Upper lobe of left lung (tissue), 6 donors: Measurements from ENCODE around the gene S100A13. TPM values are rescaled to one million over a fixed set of nuclear protein-coding genes. Genes with fewer than 3 reads are reported as not detected.
"Not testable (repeated sequence)": the region's sequence is repeated elsewhere in the genome, so short reads cannot be mapped to it uniquely, and the experiment has no call there.

Source experiments
- ATAC-seq, 2 donors: fragments of 200-7000 bp; cut with Tn5 transposase; one replicate each; pipeline ENCODE4 v1.9.1; 2022; ENCODE audit warnings: mild to moderate bottlenecking in 2 of 2, moderate library complexity in 2 of 2; ENCODE audit not compliant: low FRiP score in 2 of 2
- DNase-seq, 2 donors: peaks; one replicate each; pipeline ENCODE4 v3.0.0-alpha.2; 2019 to 2020
- H3K27ac ChIP-seq, 4 donors: fragments of 200-600 bp; sonication (generic); one replicate each; pipeline ENCODE4 v1.5.1; 2016 to 2019
- H3K27me3 ChIP-seq, 4 donors: fragments of 200-600 bp; sonication (generic); one replicate each; pipeline ENCODE4 v1.5.1; 2017 to 2019
- H3K36me3 ChIP-seq, 4 donors: fragments of 200-600 bp; sonication (generic); one replicate each; pipeline ENCODE4 v1.5.1; 2016 to 2019
- H3K4me1 ChIP-seq, 4 donors: fragments of 200-600 bp; sonication (generic); one replicate each; pipeline ENCODE4 v1.5.1; 2018 to 2019
- H3K4me3 ChIP-seq, 4 donors: fragments of 200-600 bp; sonication (generic); one replicate each; pipeline ENCODE4 v1.5.1; 2017 to 2019; ENCODE audit warnings: mild to moderate bottlenecking in 2 of 4, moderate library complexity in 1 of 4
- H3K9me3 ChIP-seq, 4 donors: fragments of 200-600 bp; sonication (generic); one replicate each; pipeline ENCODE4 v1.5.1; 2018 to 2019
- CTCF ChIP-seq, 6 experiments: fragments of 450-650 bp in 4 of 6; fragments of 200-600 bp in 2 of 6; sonication (generic) in 2 of 6; IDR thresholded peaks; one replicate each; pipeline ENCODE4 v1.5.1; 2016 to 2019; ENCODE audit warnings: antibody characterized with exemption in 6 of 6
- EP300 ChIP-seq, 4 donors: sonication (generic); formaldehyde crosslinking; IDR thresholded peaks; one replicate each; pipeline ENCODE4 v1.5.1; 2017; ENCODE audit warnings: antibody characterized with exemption in 4 of 4, control low read depth in 2 of 4
- POLR2A ChIP-seq, 4 donors: fragments of 450-650 bp; IDR thresholded peaks; one replicate each; pipeline ENCODE4 v1.5.1; 2016 to 2017; ENCODE audit warnings: antibody characterized with exemption in 4 of 4, mild to moderate bottlenecking in 2 of 4
- POLR2AphosphoS5 ChIP-seq, 2 donors: sonication (generic); formaldehyde crosslinking; IDR thresholded peaks; one replicate each; pipeline ENCODE4 v1.5.1; 2017; ENCODE audit warnings: antibody characterized with exemption in 2 of 2
- WGBS, 2 donors: methylation state at CpG; one replicate each; pipeline ENCODE4 v1.1.5; 2017 to 2018; 5-methylcytosine and 5-hydroxymethylcytosine counted together
- total RNA-seq, 6 donors: library from RNA; depleted of rRNA in 4 of 6; stranded (reverse); fragments of >200 nt in 4 of 6; gene quantifications; one replicate each; pipeline versions ENCODE4 v1.1.0 to v1.2.1, GENCODE V29; 2016 to 2021
- donor health status: DM: no; HTN: no; CAD: no; lungs with moderate emphysema.
- donor health status: DM: no; HTN: yes; CAD: no; lungs with severe emphysema.

S100A13 gene
- total RNA-seq, 6 donors from 2014 or later = 72.8 to 132 (median 86.3) TPM

- Histone ChIP-seq H3K4me3 (no peak overlapping the region), H3K27me3 (no peaks in the 10 kb centered on the region), H3K36me3 (no peaks in the 10 kb centered on the region), H3K4me1 (peaks cover 0 to 6% (median 3%) of the 10 kb centered on the region in 4 donors), H3K27ac (no peak overlapping the region), H3K9me3 (no peaks in the 10 kb centered on the region)
- no peak for DNase-seq
- TF ChIP-seq CTCF (IDR thresholded peaks at IDR 0.05) (no peak), EP300 (IDR thresholded peaks at IDR 0.05) (no peak), POLR2AphosphoS5 (IDR thresholded peaks at IDR 0.05) (no peak), POLR2A (IDR thresholded peaks at IDR 0.05) (no peak)
- 86 to 91% methylated on average over 6 of the region's 6 CpGs for WGBS, 2 donors
- ATAC-seq = no peak
Observed at GRCh38 chr1:153597206-153597605, 30.1 kb downstream of the S100A13 start.

- Histone ChIP-seq H3K4me1 (no peaks in the 10 kb centered on the region), H3K36me3 (no peaks in the 10 kb centered on the region), H3K9me3 (no peaks in the 10 kb centered on the region), H3K27ac (no peak overlapping the region), H3K27me3 (no peaks in the 10 kb centered on the region), H3K4me3 (no peak overlapping the region)
- DNase-seq (no peak), ATAC-seq (no peak)
- no peak for TF ChIP-seq EP300 (IDR thresholded peaks at IDR 0.05)
- no peak for TF ChIP-seq POLR2A (IDR thresholded peaks at IDR 0.05)
- no peak for TF ChIP-seq POLR2AphosphoS5 (IDR thresholded peaks at IDR 0.05)
- no peak for TF ChIP-seq CTCF (IDR thresholded peaks at IDR 0.05)
- WGBS, 2 donors = 57 to 59% methylated on average over 4 of the region's 4 CpGs
Observed at GRCh38 chr1:153592748-153593147, 34.6 kb downstream of the S100A13 start.

- Histone ChIP-seq H3K27ac (no peak overlapping the region), H3K4me1 (no peaks in the 10 kb centered on the region), H3K9me3 (no peaks in the 10 kb centered on the region), H3K36me3 (no peaks in the 10 kb centered on the region), H3K4me3 (no peak overlapping the region), H3K27me3 (no peaks in the 10 kb centered on the region)
- WGBS, 2 donors = 93 to 95% methylated on average over 2 of the region's 2 CpGs
- no peak for TF ChIP-seq POLR2AphosphoS5 (IDR thresholded peaks at IDR 0.05)
- DNase-seq (no peak), ATAC-seq (no peak)
Observed at GRCh38 chr1:153588482-153588881, 38.8 kb downstream of the S100A13 start.

- H3K36me3 ChIP-seq, H3K4me3 ChIP-seq, ATAC-seq, DNase-seq, H3K4me1 ChIP-seq, H3K27me3 ChIP-seq, H3K27ac ChIP-seq, H3K9me3 ChIP-seq: not testable (repeated sequence)
- WGBS, 2 donors = 91 to 94% methylated on average over 10 of the region's 10 CpGs
Observed at GRCh38 chr1:153588033-153588432, 39.3 kb downstream of the S100A13 start.

- no peak for TF ChIP-seq EP300 (IDR thresholded peaks at IDR 0.05)
- no peak for TF ChIP-seq POLR2AphosphoS5 (IDR thresholded peaks at IDR 0.05)
- H3K9me3 ChIP-seq = no peaks in the 10 kb centered on the region
- no peaks in the 10 kb centered on the region for H3K36me3 ChIP-seq
- H3K27me3 ChIP-seq = no peaks in the 10 kb centered on the region
- no peaks in the 10 kb centered on the region for H3K4me1 ChIP-seq
- H3K27ac ChIP-seq = no peak overlapping the region
- 57 to 59% methylated on average over 5 of the region's 5 CpGs for WGBS, 2 donors
- no peak for DNase-seq
- no peak for ATAC-seq
- H3K4me3 ChIP-seq = no peak overlapping the region
Observed at GRCh38 chr1:153587314-153587713, 40.0 kb downstream of the S100A13 start.

- 41 to 50% methylated on average over 1 of the region's 1 CpG for WGBS, 2 donors
- Histone ChIP-seq H3K4me3 (no peak overlapping the region), H3K9me3 (no peaks in the 10 kb centered on the region), H3K27me3 (no peaks in the 10 kb centered on the region), H3K4me1 (no peaks in the 10 kb centered on the region), H3K27ac (no peak overlapping the region), H3K36me3 (no peaks in the 10 kb centered on the region)
- TF ChIP-seq POLR2A (IDR thresholded peaks at IDR 0.05) (no peak), EP300 (IDR thresholded peaks at IDR 0.05) (no peak), POLR2AphosphoS5 (IDR thresholded peaks at IDR 0.05) (no peak), CTCF (IDR thresholded peaks at IDR 0.05) (no peak)
- ATAC-seq (no peak), DNase-seq (no peak)
Observed at GRCh38 chr1:153586347-153586746, 41.0 kb downstream of the S100A13 start.
